LNCAP (cell line): Measurements from ENCODE around the gene SH2D3C.

Source experiments
- TF ChIP-seq, protein P1 (sequence below): fragments of 450-650 bp; IDR thresholded peaks from 2 replicates; pipeline ENCODE4 v1.5.1; 2017; ENCODE audit warnings: mild to moderate bottlenecking

The SH2D3C gene

DNA sequence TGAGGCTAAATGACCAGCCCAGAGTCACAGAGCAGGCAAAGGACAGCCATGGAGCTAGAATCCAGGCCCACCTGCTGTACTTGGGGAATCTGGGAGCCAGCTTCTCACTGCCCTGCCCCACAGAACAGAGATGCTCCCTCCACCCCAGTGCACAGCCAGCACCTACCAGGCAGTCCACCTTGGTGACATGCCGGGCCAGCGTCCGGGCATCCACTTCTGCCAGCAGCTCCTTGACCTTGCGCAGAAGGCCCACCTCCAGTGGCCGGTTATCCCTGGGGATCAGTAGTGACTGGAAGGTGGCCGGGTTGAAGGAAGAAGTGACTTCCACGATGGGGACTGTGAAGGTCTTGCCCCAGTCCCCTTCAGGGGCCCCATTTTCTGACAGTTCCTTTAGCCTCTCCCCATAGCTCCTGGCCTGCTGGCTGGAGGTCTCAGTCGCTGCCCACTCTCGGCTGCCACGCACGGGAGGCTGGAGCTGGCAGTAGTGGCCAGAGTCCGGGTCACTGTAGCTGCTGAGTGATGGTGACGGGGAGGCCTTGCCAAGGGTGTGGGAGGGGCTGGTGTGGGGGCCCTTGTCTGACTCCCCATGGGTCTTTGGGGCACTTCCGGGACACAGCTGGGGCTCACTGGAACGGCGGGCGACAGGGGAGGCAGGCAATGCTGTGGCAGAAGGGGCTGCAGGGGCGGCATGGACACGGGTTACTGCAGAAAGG, 33.9 kb downstream of the SH2D3C start:
- TF ChIP-seq, protein P1, sequence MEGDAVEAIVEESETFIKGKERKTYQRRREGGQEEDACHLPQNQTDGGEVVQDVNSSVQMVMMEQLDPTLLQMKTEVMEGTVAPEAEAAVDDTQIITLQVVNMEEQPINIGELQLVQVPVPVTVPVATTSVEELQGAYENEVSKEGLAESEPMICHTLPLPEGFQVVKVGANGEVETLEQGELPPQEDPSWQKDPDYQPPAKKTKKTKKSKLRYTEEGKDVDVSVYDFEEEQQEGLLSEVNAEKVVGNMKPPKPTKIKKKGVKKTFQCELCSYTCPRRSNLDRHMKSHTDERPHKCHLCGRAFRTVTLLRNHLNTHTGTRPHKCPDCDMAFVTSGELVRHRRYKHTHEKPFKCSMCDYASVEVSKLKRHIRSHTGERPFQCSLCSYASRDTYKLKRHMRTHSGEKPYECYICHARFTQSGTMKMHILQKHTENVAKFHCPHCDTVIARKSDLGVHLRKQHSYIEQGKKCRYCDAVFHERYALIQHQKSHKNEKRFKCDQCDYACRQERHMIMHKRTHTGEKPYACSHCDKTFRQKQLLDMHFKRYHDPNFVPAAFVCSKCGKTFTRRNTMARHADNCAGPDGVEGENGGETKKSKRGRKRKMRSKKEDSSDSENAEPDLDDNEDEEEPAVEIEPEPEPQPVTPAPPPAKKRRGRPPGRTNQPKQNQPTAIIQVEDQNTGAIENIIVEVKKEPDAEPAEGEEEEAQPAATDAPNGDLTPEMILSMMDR: no peak

DNA sequence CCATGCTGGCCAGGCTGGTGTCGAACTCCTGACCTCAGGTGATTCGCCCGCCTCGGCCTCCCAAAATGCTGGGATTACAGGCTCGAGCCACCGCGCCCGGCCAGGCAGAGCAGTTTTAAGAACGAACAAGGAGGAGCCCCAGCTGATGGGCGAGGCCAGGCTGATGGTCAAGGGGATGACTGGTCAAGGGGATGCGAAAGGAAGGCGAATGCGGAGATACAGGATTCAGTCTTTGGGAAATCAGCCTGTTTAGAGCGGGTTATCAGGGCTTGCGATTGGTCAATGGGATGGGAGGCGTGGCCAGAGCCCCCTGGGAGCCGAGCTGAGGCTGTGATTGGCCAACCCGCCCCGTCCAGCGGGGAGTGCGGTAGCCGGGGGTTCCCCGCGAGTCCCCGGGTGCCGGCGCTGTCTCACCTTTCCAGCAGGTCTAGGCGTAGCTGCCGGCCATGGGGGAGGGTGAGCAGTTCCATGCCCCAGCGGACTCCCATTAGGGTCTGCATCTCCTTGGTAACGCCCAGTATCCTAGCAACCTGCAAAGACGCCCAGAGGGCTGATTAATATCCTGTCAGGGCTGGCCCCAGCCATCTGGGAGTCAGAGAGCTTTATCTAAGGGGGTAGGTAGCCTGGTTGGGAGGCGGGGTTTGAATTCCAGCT, 35.9 kb downstream of the SH2D3C start:
- TF ChIP-seq, protein P1: no peak

DNA sequence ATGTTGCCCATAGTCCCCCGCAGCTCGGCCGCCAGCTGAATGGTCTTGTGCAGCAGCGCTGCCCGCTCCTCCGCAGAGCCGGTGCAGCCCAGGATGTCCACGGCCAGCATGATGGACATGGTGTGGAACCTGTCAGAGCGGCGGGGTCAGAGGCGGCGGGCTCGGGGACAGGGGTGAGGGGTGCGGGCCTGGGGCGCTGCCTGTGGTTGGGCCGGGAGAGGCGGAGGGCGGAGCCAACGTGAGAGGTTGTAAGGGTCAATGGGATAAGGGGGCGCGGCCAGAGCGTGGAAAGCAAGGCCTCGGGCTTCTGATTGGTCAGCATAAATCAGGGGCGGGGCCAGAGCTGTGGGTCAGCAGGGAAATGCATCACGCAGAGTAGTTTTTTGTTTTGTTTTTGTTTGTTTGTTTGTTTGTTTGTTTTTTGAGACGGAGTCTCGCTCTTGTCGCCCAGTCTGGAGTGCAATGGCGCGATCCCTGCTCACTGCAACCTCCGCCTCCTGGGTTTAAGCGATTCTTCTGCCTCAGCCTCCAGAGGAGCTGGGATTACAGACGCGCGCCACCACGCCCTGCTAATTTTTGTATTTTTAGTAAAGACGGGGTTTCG, 36.5 kb downstream of the SH2D3C start:
- TF ChIP-seq, protein P1: no peak

DNA sequence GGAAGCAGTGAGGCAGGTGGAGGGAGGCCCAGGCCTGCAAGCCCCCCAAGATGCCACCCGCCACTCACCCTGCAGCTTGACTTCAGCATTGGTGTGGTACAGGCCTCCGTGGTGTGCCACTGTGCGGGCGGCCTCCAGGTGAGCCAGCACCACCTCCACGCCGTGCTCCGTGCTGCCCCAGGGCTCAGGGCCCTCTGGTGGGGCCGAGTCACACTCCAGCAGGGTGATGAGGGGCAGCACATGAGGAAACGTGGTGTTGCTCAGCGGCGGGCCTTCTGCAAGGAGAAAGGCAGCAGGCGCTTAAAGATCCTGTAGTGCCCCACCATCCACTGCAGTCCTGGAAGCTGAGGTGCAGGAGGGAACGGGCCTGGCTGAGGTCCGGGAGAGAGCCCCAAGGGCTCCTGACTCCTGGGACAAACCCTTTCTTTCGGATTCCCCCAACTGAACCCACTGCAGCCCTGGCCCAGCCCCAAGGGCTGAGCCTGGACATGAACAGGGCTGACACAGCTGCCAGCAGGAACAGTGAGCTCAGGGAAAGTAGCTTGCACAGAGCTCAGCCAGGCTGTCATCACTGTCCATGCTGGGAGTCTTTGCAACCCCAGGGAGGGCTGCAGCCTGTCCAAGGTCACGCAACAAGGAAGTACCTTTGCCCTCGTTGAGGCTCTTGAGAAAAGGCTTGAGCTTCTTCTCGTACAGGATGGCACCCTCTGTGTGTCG, 38.7 kb downstream of the SH2D3C start:
- TF ChIP-seq, protein P1: no peak

DNA sequence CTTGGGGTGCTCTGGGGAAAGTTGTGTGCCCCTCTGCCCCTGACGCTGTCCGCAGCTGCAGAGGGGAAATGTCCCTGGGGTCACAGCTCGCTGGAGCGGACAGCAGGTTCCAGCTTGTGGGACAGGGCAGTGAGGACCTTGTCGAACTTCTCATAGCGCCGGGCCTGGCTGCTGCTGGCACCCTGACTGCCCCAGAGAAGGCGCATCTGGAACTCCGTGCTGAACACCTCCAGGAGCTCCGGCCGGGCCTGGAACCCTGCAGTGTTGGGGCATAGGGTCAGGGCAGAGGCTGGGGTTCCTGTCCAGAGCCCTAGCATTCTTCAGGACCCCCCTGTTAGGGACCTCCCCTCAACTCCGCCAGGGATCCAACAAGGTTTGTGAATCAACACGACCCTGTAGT, 39.8 kb downstream of the SH2D3C start:
- TF ChIP-seq, protein P1: no peak

DNA sequence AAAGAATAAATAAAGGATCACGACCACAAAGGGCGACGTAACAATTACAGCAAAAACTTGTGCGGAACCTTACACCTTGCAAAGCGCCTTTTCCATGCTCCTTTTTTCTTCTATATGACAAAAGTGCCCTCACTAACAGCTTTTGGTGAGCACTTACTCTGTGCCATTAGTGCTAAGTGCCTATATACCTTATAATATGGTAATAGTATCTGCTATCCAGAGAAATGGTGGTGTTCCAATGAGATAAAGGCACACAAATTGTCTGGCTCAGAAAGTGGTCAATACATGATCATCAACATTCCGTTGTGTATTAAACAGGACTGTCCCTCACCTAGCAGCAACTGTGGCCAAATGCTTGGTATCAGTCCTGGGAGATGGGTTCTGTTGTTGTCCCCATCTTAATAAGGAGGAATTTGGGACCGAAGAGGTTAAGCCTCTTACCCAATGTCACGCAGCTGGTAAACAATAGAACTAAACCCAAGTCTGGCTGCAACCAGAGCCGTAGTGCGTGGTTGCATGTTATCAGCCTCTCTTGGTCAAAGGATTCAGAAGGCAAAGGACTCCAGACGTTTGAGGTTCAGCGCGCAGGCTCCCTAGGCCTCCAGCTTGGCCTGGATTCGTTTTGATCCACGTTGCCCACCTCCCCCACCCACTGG, 42.8 kb downstream of the SH2D3C start:
- TF ChIP-seq, protein P1: no peak
